ENCODE data around the gene STRA8.

Gene STRA8

GRCh38 chr7:135240441-135240840 lies 6.8 kb downstream of the STRA8 start:
- H4K20me1 ChIP-seq (ENCODE audit: insufficient read depth, low read length): no peaks in the 10 kb centered on the region
- no peak overlapping the region for H3K4me2 ChIP-seq (ENCODE audit: low read length)
- no peaks in the 10 kb centered on the region for H3K9me2 ChIP-seq (ENCODE audit: low read depth, low read length)
- no peaks in the 10 kb centered on the region for H3K9me3 ChIP-seq (ENCODE audit: low read length)
- H3K27ac ChIP-seq (ENCODE audit: low read depth, low read length, poor library complexity, severe bottlenecking): no peak overlapping the region
- H3K27me3 ChIP-seq (ENCODE audit: insufficient read depth, low read length): no peaks in the 10 kb centered on the region
- TF ChIP-seq EZH2 (IDR thresholded peaks at IDR 0.05; ENCODE audit: borderline replicate concordance, low read length): no peak
- TF ChIP-seq, protein P1, sequence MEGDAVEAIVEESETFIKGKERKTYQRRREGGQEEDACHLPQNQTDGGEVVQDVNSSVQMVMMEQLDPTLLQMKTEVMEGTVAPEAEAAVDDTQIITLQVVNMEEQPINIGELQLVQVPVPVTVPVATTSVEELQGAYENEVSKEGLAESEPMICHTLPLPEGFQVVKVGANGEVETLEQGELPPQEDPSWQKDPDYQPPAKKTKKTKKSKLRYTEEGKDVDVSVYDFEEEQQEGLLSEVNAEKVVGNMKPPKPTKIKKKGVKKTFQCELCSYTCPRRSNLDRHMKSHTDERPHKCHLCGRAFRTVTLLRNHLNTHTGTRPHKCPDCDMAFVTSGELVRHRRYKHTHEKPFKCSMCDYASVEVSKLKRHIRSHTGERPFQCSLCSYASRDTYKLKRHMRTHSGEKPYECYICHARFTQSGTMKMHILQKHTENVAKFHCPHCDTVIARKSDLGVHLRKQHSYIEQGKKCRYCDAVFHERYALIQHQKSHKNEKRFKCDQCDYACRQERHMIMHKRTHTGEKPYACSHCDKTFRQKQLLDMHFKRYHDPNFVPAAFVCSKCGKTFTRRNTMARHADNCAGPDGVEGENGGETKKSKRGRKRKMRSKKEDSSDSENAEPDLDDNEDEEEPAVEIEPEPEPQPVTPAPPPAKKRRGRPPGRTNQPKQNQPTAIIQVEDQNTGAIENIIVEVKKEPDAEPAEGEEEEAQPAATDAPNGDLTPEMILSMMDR (IDR thresholded peaks at IDR 0.05; ENCODE audit: low read length): no peak
- no peaks in the 10 kb centered on the region for H3K36me3 ChIP-seq (ENCODE audit: insufficient read depth, low read length)
- H3K4me3 ChIP-seq (ENCODE audit: low read depth, low read length, poor library complexity, severe bottlenecking): no peak overlapping the region
- peaks cover 5% of the 10 kb centered on the region for H3K4me1 ChIP-seq (ENCODE audit: insufficient read depth, low read length, severe bottlenecking)
- no peak overlapping the region for H2AFZ ChIP-seq (ENCODE audit: low read length)
- H3K9ac ChIP-seq (ENCODE audit: low read length): no peak overlapping the region
- H3K79me2 ChIP-seq (ENCODE audit: insufficient read depth, low read length): no peaks in the 10 kb centered on the region
- H3F3A ChIP-seq (ENCODE audit: insufficient read depth, low read length): no peaks in the 10 kb centered on the region

DNA sequence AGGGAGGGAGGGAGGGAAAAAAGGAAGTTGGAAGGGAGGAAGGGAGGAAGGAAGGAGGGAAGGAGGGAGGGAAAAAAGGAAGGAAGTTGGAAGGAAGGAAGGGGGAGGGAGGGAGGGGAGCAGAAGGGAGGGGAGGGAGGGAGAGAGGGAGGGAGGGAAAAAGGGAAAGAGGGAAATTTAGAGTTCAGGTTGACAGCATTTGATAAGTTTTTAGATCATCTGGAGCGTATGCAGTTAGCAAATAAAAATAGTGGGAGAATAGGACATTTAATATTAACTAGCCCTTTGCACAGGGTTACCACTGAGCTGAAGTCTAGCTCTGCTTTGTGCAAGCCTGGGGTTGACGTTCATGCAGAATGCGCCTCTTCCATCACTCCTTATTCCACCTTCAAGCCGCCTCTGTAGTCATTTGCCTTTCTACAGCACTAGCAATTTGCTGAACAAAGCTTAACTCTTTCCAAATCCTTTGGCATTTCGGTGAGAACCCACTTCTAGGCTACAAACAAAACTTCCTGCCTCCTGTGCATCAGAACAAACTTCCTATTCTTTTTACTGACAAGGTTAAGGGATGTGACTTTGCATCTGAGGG lies 8.6 kb downstream of the STRA8 start:
- Histone ChIP-seq H3K4me3 (ENCODE audit: low read depth, low read length, poor library complexity, severe bottlenecking) (no peak overlapping the region), H3K9me2 (ENCODE audit: low read depth, low read length) (no peaks in the 10 kb centered on the region), H3F3A (ENCODE audit: insufficient read depth, low read length) (no peaks in the 10 kb centered on the region), H4K20me1 (ENCODE audit: insufficient read depth, low read length) (no peaks in the 10 kb centered on the region), H3K4me2 (ENCODE audit: low read length) (no peak overlapping the region), H3K9me3 (ENCODE audit: low read length) (no peaks in the 10 kb centered on the region), H3K4me1 (ENCODE audit: insufficient read depth, low read length, severe bottlenecking) (peaks cover 5% of the 10 kb centered on the region), H3K36me3 (ENCODE audit: insufficient read depth, low read length) (no peaks in the 10 kb centered on the region), H3K27ac (ENCODE audit: low read depth, low read length, poor library complexity, severe bottlenecking) (no peak overlapping the region), H3K27me3 (ENCODE audit: insufficient read depth, low read length) (peaks cover 2% of the 10 kb centered on the region; the same call in 1 of the 2 replicates), H3K9ac (ENCODE audit: low read length) (no peak overlapping the region), H2AFZ (ENCODE audit: low read length) (no peak overlapping the region), H3K79me2 (ENCODE audit: insufficient read depth, low read length) (no peaks in the 10 kb centered on the region)
- no peak for TF ChIP-seq EZH2 (IDR thresholded peaks at IDR 0.05; ENCODE audit: borderline replicate concordance, low read length)
- TF ChIP-seq, protein P1 (IDR thresholded peaks at IDR 0.05; ENCODE audit: low read length): no peak

DNA sequence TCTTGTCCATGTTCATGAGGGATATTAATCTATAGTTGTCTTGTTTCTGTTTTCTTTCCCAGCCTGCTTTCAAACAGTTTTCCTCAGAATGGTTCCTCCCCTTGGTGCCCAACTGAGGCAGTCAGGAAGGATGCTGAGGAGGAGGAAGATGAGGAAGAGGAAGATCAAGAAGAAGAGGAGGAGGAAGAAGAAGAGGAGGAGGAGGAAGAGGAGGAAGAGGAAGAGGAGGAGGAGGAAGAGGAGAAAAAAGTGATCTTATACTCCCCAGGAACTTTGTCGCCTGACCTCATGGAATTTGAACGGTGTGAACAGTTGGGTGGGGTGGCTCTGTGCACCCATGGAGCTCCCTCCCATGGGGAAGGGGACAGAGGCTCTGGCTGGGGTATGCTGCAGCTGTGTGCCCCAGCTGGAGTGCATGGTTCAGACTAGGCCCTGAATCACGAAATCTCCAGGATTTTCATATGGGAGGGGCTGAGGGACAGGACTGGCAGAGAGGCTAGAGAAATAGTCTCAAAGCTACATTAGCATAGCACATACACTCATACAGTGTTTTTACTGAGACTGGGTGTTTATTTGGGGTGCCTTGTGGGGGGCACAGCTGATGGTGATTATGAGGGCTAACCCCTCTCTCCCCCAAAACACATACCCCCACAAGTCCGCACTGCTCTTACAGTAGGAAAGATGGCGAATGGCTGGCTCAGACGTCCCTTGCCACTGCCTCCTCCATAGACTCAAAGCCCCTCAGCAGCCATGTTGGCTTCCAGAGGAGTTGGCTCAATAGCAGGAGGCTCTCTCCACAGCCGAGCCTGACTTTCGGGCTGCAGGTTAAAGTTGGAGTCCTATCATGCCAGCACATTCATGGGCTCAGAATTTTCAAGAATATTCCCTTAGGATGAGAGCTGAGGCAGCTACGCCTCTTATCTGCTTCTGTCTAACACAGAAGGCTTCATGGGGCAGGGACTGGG lies 11.9 kb downstream of the STRA8 start:
- H3K27ac ChIP-seq (ENCODE audit: low read depth, low read length, poor library complexity, severe bottlenecking): no peak overlapping the region
- peaks cover 11% of the 10 kb centered on the region; the same call in 1 of the 2 replicates for H3K27me3 ChIP-seq (ENCODE audit: insufficient read depth, low read length)
- no peak overlapping the region for H2AFZ ChIP-seq (ENCODE audit: low read length)
- no peaks in the 10 kb centered on the region for H3K9me2 ChIP-seq (ENCODE audit: low read depth, low read length)
- H3K9ac ChIP-seq (ENCODE audit: low read length): no peak overlapping the region
- no peaks in the 10 kb centered on the region for H3K4me1 ChIP-seq (ENCODE audit: insufficient read depth, low read length, severe bottlenecking)
- no peaks in the 10 kb centered on the region for H3F3A ChIP-seq (ENCODE audit: insufficient read depth, low read length)
- no peaks in the 10 kb centered on the region for H3K9me3 ChIP-seq (ENCODE audit: low read length)
- H3K4me2 ChIP-seq (ENCODE audit: low read length): no peak overlapping the region
- H3K79me2 ChIP-seq (ENCODE audit: insufficient read depth, low read length): no peaks in the 10 kb centered on the region
- TF ChIP-seq EZH2 (IDR thresholded peaks at IDR 0.05; ENCODE audit: borderline replicate concordance, low read length): no peak
- TF ChIP-seq, protein P1 (IDR thresholded peaks at IDR 0.05; ENCODE audit: low read length): no peak
- H3K4me3 ChIP-seq (ENCODE audit: low read depth, low read length, poor library complexity, severe bottlenecking): no peak overlapping the region
- no peaks in the 10 kb centered on the region for H3K36me3 ChIP-seq (ENCODE audit: insufficient read depth, low read length)
- no peaks in the 10 kb centered on the region for H4K20me1 ChIP-seq (ENCODE audit: insufficient read depth, low read length)

Measured in OCI-LY1 (cell line).